NCI-H1436 treated with DMSO at 0.1 percent for 48 hours (cell line): ENCODE data around the gene TCHHL1.

Experiments
- DNase-seq: peaks from one replicate; lab custom pipeline; 2025; lab: John Stamatoyannopoulos, UW

TCHHL1 gene

DNA sequence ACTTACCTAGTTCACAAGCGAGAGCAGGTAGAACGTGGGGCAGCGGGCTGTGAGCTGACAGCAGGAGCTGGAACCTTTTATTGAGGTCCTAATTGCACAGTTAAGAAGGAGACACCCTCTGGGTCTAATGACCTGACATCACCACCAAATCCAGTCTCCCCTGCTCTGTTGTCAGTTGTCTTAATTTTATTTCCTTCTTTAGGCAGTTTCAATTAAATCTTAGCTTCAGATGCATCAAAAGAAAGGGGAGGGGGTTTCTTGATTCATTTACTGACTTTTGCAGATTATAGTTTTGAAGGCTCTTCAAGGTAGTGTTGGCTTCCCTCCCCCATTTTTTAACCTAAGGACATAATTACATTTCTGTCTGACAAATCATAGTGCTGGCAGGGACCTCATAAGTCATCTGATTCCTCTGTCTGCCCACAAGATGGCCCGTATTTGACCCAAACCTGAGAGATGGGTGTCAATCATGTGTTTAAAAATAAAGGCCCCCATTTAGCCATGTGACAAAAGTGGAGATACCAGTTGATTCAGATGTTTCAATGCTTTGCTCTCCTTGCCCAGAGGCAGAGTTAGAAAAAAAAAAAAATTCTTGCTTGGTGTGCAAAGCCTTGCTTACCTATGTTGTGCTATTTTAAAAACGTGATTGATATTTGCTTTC is at the start of gene TCHHL1:
TCHHL1 (minus strand) TSS at position 51 of the 661 bp plus-strand sequence. CDS start 921 bp downstream, outside the sequence.
- no peak for DNase-seq

DNA sequence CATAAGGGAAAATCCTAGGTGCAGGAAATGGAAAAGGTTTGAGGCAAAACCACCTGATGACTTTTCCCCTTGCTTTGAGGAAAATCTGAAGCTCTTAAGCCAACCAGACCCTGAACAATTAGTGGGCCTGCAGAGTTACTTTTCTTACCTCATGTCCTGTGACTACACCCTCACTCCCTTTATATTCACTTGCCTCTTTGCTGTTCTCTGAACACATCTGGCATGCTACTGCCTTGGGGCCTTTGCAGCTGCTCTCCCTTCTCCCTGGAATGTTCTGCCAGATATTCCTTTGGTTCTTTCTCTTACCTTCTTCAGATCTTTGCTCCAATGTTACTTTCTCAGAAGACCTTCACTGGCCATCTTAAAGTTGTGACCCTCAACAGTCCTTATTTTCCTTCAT is 48.4 kb upstream of the TCHHL1 start:
- DNase-seq: no peak

DNA sequence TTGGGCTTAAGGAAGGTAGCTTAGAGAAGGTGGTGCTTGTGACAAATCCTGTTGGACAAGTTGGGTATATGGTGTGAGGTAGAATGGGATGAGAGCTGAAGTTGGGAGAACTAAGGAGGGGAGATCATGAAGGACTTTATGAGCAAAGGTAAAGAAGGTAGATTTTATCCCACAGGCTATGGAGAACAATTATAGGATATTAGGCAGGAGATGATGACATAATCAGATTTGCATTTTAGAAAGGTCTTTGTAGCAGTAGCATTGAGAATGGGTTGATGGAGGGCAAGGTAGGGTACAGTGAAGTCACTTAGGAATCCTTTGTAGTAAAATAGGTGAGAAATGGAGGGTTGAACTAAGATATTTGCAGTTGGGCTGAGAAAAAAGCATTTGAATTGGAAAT is 41.3 kb upstream of the TCHHL1 start:
- no peak for DNase-seq

DNA sequence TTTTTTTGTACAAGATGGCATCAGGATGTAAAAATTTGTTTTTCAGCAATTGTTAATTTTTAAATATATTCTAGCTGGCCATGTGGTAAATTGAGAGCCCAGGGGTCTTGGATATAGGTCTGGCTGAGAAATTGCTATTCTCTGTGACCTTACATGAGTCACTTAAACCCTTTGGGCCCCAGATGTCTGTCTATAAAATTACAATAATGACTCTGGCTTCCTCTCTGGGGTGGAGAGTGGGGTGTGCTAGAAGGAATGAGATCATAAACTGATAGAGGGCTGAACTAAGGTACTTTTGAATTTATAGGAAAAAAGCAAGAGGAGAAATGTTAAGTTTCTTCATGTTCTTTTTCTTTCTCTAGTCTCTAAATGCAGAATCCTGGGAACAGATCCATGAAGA is 38.8 kb upstream of the TCHHL1 start:
- DNase-seq: no peak

DNA sequence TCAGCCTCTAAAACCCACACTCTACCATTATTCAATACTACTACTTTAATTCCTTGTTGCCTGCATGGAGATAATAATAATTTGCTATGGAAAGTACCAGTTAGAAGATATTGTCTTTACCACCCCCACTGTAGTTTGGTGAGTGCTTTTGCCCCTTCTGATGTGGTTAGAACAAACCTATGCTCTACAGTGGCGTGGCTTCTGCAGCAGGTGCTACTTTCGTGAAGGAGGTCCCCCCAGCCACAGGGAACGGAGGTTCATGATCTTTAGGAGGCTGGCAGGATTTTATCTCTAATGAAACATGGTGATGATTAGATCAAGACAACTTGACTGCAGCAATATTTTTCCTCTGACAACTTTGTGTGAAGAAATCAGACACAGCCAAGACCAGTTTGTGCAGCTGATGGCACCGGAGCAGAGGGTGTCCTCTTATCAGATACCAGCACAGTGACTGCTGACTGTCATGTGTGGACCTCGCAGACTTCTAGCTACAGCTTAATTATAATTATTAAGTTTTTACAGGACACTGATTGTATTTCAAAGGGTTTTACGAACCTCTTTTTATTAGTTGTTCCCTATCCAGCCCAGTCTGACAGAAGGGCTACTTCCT is 37.1 kb upstream of the TCHHL1 start:
- DNase-seq: no peak

DNA sequence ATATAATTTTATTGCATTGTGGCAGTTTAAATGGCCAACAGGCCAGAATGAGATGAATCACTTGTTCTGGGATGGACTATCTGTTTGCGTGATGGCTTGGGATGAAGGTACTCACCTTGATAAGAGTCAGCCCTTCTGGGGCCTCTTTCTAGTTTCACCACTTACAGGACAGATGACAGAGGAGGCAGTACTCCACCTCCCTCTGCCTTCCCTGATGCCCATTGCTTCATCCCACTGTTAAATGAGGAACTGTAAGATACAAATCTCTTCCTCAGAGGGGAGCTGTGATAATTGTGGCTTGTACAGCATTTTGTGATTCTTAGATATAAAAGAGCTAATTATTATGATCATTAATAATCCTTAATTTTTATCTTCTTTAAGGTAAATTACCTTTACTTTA is 30.1 kb upstream of the TCHHL1 start:
- no peak for DNase-seq

DNA sequence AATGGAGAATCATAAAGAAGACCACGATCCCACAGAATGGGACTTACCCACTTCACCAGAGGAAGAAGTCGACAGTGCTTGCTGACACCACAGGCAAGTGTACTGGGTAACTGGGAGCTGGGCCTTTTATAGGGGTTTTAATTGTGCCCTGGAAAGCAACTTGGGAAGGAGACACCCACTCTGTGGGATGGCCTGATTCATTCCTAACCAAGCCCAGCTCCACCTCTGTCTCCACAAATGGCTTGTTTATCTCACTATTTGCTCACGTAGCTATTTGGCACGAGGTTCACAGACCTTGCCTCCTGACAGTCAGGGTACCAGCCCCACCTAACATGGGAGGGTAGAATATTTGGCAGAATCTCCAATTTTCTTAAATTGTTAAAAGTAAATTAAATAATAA is 26.5 kb upstream of the TCHHL1 start, which contains the start of gene TCHH:
TCHH (minus strand) TSS at position 101 of the 400 bp plus-strand sequence. CDS start 1,364 bp downstream, outside the sequence.
- DNase-seq: no peak

DNA sequence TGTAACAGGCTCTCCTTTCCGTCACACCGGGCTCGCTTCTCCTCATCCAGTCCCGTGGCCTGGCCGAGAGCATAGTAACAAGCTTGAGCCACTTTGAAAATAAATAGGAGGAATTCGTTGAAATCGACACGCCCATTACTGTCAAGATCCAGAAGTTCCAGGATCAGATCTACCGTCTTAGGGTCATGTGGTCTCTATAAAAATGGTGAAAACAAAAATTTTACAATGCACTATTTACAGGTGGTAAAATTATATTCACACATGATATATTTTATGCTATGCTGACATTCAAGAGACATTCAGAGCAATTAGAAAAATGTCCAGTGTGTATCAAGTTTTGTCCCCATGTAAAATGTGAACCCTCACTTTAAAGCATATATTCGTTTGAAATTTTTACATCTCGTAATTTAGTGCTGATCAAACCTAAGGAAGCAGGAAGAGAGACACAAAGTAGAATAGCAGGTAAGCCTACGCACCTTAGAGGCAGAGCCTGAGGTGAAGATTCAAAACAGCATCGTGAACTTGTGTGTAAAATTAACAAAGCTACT is 24.1 kb upstream of the TCHHL1 start:
- DNase-seq: no peak

DNA sequence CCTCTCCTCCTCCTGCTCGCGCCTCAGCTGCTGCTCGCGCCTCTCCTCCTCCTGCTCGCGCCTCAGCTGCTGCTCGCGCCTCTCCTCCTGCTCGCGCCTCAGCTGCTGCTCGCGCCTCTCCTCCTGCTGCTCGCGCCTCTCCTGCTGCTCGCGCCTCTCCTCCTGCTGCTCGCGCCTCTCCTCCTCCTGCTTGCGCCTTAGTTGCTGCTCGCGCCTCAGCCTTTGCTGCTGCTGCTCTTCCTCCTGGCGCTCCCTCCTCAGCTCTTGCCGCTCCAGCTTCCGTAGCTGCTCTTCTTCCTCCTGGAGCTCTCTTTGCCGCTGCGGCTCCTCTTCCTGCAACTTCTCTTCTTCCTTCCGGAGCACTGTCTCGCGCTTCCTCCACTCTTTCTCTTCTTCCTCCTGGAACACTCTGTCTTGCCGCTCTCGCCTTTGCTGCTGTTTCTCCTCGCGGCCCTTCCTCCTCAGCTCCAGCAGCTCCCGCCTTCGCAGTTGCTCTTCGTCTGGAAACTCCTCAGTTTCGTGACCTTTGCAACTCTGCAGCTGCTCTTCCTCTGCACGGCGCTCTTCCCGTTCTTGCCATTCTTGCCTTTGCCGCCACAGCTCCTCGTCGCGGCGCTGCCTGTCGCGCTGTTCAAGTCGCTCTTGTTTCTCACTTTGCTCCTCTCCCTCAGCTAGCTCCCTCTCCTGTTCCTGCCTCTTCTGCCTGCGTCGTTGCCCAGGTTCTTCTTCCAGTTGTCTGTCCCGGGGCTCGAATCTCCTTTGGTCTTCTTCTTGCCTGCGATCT is 23.4 kb upstream of the TCHHL1 start:
- no peak for DNase-seq

DNA sequence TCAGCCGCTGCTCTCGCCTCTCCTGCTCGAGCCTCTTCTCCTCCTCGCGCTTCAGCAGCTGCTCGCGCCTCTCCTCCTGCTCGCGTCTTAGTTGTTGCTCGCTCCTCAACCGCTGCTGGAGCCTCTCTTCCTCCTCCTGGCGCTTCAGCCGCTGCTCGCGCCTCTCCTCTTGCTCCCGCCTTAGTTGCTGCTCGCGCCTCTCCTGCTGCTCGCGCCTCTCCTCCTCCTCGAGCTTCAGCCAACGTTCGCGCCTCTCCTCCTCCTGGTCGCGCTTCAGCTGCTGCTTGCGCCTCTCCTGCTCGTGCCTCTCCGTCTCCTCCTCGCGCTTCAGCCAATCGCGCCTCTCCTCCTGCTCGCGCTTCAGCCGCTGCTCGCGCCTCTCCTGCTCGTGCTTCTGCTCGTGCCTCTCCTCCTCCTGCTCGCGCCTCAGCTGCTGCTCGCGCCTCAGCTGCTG is 22.7 kb upstream of the TCHHL1 start:
- DNase-seq: peak; percentile 13

DNA sequence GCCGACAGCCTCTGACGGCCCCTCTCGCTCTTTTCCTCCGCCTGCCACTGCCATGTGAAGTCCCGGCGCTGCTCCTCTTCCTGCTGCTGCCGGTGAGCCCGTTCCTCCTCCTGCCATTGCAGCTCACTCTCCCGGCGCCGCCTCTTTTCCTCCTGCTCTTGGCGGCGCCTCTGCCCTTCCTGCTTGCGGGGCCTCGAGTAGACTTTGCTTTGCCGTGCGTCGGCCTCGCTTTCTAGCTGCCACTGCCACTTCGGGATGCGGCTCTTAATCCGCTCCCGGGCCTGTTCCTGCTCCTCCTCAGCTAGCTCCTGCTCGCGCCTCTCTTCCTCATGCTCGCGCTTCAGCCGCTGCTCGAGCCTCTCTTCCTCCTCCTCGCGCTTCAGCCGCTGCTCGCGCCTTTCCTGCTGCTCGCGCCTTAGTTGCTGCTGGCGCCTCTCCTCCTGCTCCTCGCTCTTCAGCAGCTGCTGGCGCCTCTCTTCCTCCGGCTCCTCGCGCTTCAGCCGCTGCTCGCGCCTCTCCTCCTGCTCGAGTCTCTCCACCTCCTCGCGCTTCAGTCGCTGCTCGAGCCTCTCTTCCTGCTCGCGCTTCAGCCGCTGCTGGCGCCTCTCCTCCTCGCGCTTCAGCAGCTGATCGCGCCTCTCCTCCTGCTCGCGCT is 22.1 kb upstream of the TCHHL1 start:
- no peak for DNase-seq

DNA sequence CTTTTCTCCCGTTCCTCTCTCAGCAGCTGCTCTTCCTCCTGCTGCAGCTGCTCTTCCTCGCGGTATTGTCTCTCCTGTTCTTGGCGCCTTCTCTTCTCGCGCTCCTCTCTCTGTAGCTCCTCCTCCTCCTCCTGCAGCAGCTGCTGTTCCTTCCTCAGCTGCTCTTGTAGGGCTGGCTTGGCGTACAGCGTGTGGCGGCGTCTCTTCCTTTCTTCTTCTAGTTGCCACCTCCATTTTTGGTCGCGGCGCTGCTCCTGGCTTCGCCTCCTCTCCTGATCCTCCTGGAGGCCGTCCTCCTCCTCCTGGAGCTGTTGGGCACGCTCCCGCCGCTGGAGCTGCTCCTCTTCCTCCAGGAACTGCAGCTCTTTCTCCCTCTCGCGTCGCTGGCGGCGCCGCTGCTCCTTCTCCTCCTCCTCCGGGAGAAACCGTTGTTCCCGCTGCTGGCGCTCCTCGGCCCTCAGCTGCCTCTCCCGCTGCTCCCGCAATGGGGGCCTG is 21.5 kb upstream of the TCHHL1 start:
- no peak for DNase-seq

DNA sequence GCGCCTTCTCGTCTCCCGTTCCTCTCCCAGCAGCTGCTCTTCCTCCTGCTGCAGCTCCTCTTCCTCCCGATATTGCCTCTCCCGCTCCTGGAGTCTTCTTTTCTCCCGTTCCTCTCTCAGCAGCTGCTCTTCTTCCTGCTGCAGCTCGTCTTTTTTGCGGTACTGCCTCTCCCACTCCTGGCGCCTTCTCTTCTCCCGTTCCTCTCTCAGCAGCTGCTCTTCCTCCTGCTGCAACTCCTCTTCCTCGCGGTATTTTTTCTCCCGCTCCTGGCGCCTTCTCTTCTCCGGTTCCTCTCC is 21.1 kb upstream of the TCHHL1 start:
- DNase-seq: no peak

DNA sequence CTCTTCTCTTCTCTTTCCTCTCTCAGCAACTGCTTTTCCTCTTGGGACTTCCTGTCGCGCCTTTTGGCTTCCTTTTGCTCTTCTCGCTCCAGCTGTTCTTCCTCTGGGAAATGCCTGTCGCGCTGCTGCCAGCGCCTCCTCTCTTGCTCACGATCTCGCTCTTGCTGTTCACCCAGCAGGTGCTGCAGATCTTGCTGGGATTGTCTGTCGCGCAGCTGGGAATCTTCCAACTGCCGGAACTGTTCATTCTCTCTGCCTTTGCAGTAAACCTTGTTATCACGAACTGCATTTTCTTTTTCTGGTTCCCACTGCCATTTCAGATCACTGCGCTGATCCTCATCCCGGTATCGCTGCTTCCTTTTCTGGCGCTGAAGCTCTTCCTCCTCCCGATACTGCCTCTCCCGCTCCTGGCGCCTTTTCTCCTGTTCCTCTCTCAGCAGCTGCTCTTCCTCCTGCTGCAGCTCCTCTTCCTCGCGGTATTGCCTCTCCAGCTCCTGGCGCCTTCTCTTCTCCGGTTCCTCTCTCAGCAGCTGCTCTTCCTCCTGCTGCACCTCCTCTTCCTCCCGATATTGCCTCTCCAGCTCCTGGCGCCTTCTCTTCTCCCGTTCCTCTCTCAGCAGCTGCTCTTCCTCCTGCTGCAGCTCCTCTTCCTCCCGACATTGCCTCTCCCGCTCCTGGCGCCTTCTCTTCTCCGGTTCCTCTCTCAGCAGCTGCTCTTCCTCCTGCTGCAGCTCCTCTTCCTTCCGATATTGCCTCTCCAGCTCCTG is 20.6 kb upstream of the TCHHL1 start:
- no peak for DNase-seq

DNA sequence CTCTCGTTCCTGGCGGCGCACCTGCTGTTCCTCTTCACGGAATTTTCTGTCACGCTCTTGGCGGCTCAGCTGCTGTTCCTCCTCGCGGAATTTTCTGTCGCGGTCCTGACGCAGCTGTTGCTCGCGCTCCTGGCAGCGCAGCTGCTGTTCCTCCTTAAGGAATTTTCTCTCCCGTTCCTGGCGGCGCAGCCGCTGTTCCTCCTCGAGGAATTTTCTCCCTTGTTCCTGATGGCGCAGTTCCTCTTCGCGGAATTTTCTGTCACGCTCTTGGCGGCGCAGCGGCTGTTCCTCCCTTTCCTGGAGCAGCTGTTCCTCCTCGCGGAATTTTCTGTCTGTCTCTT is 20.0 kb upstream of the TCHHL1 start:
- no peak for DNase-seq

DNA sequence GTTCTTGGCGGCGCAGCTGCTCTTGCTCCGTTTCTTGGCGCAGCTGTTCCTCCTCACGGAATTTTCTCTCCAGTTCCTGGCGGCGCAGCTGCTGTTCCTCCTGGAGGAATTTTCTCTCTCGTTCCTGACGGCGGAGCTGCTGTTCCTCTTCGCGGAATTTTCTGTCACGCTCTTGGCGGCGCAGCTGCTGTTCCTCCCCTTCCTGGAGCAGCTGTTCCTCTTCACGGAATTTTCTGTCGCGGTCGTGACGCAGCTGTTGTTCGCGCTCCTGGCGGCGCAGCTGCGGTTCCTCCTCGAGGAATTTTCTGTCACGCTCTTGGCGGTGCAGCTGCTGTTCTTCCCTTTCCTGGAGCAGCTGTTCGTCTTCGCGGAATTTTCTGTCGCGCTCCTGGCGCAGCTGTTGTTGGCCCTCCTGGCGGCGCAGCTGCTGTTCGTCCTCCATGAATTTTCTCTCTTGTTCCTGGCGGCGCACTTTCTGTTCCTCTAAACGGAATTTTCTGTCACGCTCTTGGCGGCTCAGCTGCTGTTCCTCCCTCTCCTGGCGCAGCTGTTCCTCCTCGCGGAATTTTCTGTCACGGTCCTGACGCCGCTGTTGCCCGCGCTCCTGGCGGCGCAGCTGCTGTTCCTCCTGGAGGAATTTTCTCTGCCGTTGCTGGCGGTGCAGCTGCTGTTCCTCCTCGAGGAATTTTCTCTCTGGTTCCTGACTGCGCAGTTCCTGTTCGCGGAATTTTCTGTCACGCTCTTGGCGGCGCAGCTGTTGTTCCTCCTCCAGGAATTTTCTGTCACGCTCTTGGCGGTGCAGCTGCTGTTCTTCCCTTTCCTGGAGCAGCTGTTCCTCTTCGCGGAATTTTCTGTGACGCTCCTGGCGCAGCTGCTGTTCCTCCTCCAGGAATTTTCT is 19.4 kb upstream of the TCHHL1 start:
- DNase-seq: no peak

DNA sequence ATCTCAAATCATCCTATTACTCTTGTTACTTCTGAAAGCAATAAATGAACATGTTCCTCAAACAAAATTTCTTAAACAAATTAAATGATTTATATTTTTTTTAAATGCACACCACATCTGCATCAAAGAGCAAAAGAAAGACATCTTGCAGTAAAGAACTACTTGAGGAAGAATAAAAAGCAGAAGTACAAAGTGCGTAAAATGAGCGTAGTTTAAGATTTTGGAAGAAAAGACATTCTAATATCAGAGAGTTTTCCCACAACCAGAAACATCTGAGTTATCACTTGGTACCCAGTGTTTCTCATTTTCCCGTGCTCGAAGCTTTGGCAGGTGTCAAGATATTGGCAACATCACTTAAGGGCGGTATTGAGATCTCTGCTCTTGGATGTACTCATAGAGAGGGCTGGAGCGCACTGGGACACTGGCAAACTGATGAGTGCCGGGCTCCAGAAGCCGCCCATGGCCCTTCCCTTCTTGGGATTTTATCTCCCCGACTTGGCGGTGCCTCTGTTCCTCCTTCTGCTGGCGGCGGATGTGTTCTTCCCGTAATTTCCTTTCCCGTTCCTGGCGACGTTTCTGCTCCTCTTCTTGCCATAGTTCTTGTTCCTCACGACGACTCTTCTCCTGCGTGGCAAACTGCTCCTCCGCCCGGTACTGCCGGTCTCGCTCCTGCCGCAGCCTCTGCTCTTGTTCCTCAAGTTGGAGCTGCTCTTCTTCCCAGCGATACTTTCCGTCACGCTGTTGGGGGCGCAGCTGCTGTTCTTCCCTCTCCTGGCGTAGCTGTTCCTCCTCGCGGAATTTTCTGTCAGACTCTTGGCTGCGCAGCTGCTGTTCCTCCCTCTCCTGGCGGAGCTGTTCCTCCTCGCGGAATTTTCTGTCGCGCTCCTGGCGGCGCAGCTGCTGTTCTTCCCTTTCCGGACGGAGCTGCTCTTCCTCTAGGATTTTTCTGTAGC is 18.4 kb upstream of the TCHHL1 start:
- DNase-seq: no peak

DNA sequence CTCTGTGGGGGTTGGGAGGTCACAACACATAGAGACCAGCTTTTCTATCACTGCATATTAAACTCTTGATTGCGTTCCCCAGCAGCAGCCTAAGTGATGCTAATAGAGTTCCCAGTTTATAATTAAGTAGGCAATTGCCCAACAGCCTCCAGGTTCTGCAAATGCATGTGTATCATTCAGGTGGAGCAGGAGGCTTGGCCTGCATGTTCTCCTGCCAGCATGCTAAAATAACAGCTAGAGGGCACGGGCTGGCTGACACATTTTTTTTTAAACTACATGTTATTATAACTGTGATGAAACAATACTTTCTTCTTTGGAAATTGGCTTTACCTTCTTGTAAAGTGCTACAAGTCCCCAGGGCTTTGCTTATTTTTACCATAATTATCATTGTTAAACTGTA is 16.0 kb upstream of the TCHHL1 start:
- DNase-seq: no peak

DNA sequence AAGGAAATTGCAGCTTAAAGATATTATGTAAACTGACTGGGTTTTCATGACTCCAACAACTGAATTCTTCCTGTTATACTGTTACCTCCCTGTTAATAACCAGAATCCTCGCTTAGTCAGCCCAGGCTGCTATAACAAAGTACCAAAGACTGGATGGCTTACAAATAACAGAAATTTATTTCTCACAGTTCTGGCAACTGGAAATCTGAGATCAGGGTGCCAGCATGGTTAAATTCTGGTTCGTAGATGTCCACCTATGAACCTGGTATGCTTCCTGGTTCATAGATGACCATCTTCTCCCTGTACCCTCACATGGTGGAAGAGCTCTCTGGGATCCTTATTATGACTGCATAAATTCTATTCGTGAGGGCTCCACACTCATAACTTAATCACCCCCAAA is 8.1 kb upstream of the TCHHL1 start:
- no peak for DNase-seq
